Right lobe of liver (tissue), 6 donors: Measurements from ENCODE around the gene ECT2. TPM values are rescaled to one million over a fixed set of nuclear protein-coding genes. Genes with fewer than 3 reads are reported as not detected.
A peak's percentile ranks its signal among the peaks of the same experiment; 100 is the strongest.

Experiments
- ATAC-seq, 4 donors: fragments of 200-7000 bp; cut with Tn5 transposase; one replicate each; pipeline ENCODE4 v1.9.1; 2020; ENCODE audit warnings: mild to moderate bottlenecking in 4 of 4, moderate library complexity in 4 of 4
- DNase-seq, 3 donors: peaks; one replicate each; pipeline ENCODE4 v3.0.0-alpha.2; 2020
- H3K27ac ChIP-seq, 3 donors: fragments of 200-600 bp; one replicate each; pipeline ENCODE4 v1.8.0; 2022
- H3K27me3 ChIP-seq, 2 donors: fragments of 200-600 bp; one replicate each; pipeline ENCODE4 v1.8.0; 2022
- H3K36me3 ChIP-seq, 4 donors: fragments of 200-600 bp; sonication (generic) in 1 of 4; one replicate each; pipeline versions ENCODE4 v1.5.1 to v1.8.0; 2017 to 2022; ENCODE audit warnings: control low read depth in 1 of 4
- H3K4me1 ChIP-seq, 4 donors: fragments of 200-600 bp; sonication (generic) in 1 of 4; one replicate each; pipeline versions ENCODE4 v1.5.1 to v1.8.0; 2017 to 2022; ENCODE audit warnings: control low read depth in 1 of 4
- H3K4me3 ChIP-seq, 3 donors: fragments of 200-600 bp; one replicate each; pipeline ENCODE4 v1.8.0; 2022
- H3K9me3 ChIP-seq, 4 donors: fragments of 200-600 bp; sonication (generic) in 1 of 4; one replicate each; pipeline versions ENCODE4 v1.5.1 to v1.8.0; 2017 to 2022; ENCODE audit warnings: control low read depth in 1 of 4
- CTCF ChIP-seq, 4 donors: fragments of 200-600 bp in 3 of 4; fragments of 450-650 bp in 1 of 4; IDR thresholded peaks; one replicate each; pipeline versions ENCODE4 v1.5.1 to v1.8.0; 2016 to 2022; ENCODE audit warnings: antibody characterized with exemption in 4 of 4, mild to moderate bottlenecking in 2 of 4
- POLR2A ChIP-seq: fragments of 450-650 bp; IDR thresholded peaks from one replicate; pipeline ENCODE4 v1.6.1; 2017; ENCODE audit warnings: antibody characterized with exemption, mild to moderate bottlenecking
- WGBS: methylation state at CpG from one replicate; pipeline ENCODE4 v1.1.6; 2018; ENCODE audit warnings: low coverage, low lambda C conversion rate; ENCODE audit not compliant: insufficient coverage; ENCODE audit errors: missing lambda C conversion rate; 5-methylcytosine and 5-hydroxymethylcytosine counted together
- intact Hi-C, 2 donors: fragments of 100-400 bp; cut with DNase I; formaldehyde crosslinking; loops; one replicate each; pipeline versions ENCODE4 v1.11.2 to v1.14.1; 2022
- total RNA-seq, 6 experiments: library from RNA; depleted of rRNA in 2 of 6; stranded (reverse); fragments of >200 nt in 2 of 6; fragmentation: NEBNext Ultra II Directional in 3 of 6; extraction: Animal tissue kit (Norgen Biotek cat#: 25700) in 3 of 6; gene quantifications; one replicate each; pipeline versions ENCODE4 v1.1.0 to v1.2.4, GENCODE V29; 2016 to 2023
- donor health status: DM: no; HTN: yes; CAD: no.
- donor health status: DM: no; HTN: no; CAD: no.
- donor health status: DM: no; HTN: no; CAD: no.
- donor health status: DM: no; HTN: yes; CAD: no.
- donor health status: DM: no; HTN: yes; CAD: no.

The ECT2 gene
- total RNA-seq, 6 experiments from 2014 or later, result 1.5 to 7.8 (median 3.8) TPM

GRCh38 chr3:172804323-172804722 is 53.8 kb downstream of the ECT2 start:
- no peak overlapping the region for H3K4me3 ChIP-seq
- no peak overlapping the region for H3K27ac ChIP-seq
- H3K9me3 ChIP-seq, result no peaks in the 10 kb centered on the region
- H3K36me3 ChIP-seq, result peaks cover 0 to 3% (median 0%) of the 10 kb centered on the region in 4 donors
- DNase-seq, result no peak
- intact Hi-C loops, result no loop called here
- H3K27me3 ChIP-seq, result no peaks in the 10 kb centered on the region
- 90% methylated on average over 1 of the region's 1 CpG for WGBS
- no peaks in the 10 kb centered on the region for H3K4me1 ChIP-seq
- no peak for ATAC-seq
- TF ChIP-seq POLR2A (no peak), CTCF (IDR thresholded peaks at IDR 0.05) (no peak)

- Histone ChIP-seq H3K36me3 (peaks cover 0 to 3% (median 0%) of the 10 kb centered on the region in 4 donors), H3K27ac (no peak overlapping the region), H3K4me1 (no peaks in the 10 kb centered on the region), H3K27me3 (no peaks in the 10 kb centered on the region), H3K4me3 (no peak overlapping the region), H3K9me3 (no peaks in the 10 kb centered on the region)
- intact Hi-C loops, result no loop called here
- ATAC-seq (peak in 2 of 4 donors; percentile 39 to 50), DNase-seq (no peak)
- TF ChIP-seq CTCF (IDR thresholded peaks at IDR 0.05) (peak; percentile 28 to 47 (median 39)), POLR2A (no peak)
- WGBS, result 55% methylated on average over 4 of the region's 4 CpGs
These were observed 58.5 kb downstream of the ECT2 start for GRCh38 chr3:172808969-172809546.

GRCh38 chr3:172811099-172811498 is 60.6 kb downstream of the ECT2 start:
- H3K36me3 ChIP-seq, result peaks cover 0 to 3% (median 0%) of the 10 kb centered on the region in 4 donors
- intact Hi-C loops, result no loop called here
- no peak overlapping the region for H3K4me3 ChIP-seq
- no peaks in the 10 kb centered on the region for H3K4me1 ChIP-seq
- H3K27ac ChIP-seq, result no peak overlapping the region
- no peak for DNase-seq
- peak in 1 of 4 donors; percentile 46 for ATAC-seq
- H3K9me3 ChIP-seq, result no peaks in the 10 kb centered on the region
- TF ChIP-seq POLR2A, result no peak
- TF ChIP-seq CTCF (IDR thresholded peaks at IDR 0.05), result no peak
- 46% methylated on average over 4 of the region's 4 CpGs for WGBS
- no peaks in the 10 kb centered on the region for H3K27me3 ChIP-seq

- H3K4me3 ChIP-seq, result no peak overlapping the region
- ATAC-seq (no peak), DNase-seq (no peak)
- no peaks in the 10 kb centered on the region for H3K27me3 ChIP-seq
- intact Hi-C loops, result no loop called here
- TF ChIP-seq POLR2A (no peak), CTCF (IDR thresholded peaks at IDR 0.05) (no peak)
- H3K36me3 ChIP-seq, result no peaks in the 10 kb centered on the region
- H3K27ac ChIP-seq, result no peak overlapping the region
- 96% methylated on average over 3 of the region's 3 CpGs for WGBS
- no peaks in the 10 kb centered on the region for H3K9me3 ChIP-seq
- no peaks in the 10 kb centered on the region for H3K4me1 ChIP-seq
These were observed 62.9 kb downstream of the ECT2 start for GRCh38 chr3:172813462-172813861.

- Histone ChIP-seq H3K36me3 (no peaks in the 10 kb centered on the region), H3K27me3 (no peaks in the 10 kb centered on the region), H3K27ac (no peak overlapping the region), H3K9me3 (no peaks in the 10 kb centered on the region), H3K4me3 (no peak overlapping the region), H3K4me1 (no peaks in the 10 kb centered on the region)
- 80% methylated on average over 1 of the region's 1 CpG for WGBS
- no peak for ATAC-seq
- no peak for DNase-seq
- TF ChIP-seq CTCF (IDR thresholded peaks at IDR 0.05), result no peak
- TF ChIP-seq POLR2A, result no peak
- intact Hi-C loops, result no loop called here
These were observed 64.2 kb downstream of the ECT2 start for GRCh38 chr3:172814738-172815137.
